Stomach (tissue), 4 donors: ENCODE measurements around the gene PROZ.

ENCODE experiments used
- POLR2A ChIP-seq, 4 donors: fragments of 450-650 bp; IDR thresholded peaks; one replicate each; pipeline ENCODE4 v1.6.1; 2016; ENCODE audit warnings: antibody characterized with exemption in 4 of 4, control low read depth in 2 of 4, mild to moderate bottlenecking in 1 of 4, moderate library complexity in 1 of 4
- POLR2AphosphoS5 ChIP-seq, 3 donors: sonication (generic); formaldehyde crosslinking; IDR thresholded peaks; one replicate each; pipeline ENCODE4 v1.6.1; 2016; ENCODE audit warnings: antibody characterized with exemption in 3 of 3
- TF ChIP-seq, protein P1 (sequence below), 7 experiments: fragments of 450-650 bp in 4 of 7; fragments of 200-600 bp in 3 of 7; sonication (generic) in 3 of 7; IDR thresholded peaks; one replicate each; pipeline ENCODE4 v1.5.1; 2016 to 2019; ENCODE audit warnings: antibody characterized with exemption in 7 of 7, control low read depth in 2 of 7, mild to moderate bottlenecking in 1 of 7

DNA sequence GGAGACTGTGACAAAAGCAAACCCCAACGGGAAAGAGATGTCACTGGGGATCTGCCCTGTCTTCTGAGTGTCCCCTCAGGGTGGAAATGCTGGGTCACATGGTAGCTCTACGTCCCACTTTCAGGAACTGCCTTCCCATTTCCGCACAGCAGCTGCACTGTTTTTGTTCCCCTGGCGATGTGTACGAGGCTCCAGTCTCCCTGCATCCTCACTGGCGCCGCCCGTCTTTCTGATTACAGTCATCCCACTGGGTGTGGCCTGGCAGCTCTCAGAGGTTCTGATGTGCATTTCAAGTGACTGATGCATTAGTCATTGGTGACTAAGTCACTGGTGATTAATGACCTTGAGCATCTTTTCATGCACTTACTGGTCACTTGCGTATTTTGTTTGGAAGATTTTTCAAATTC lies 28.8 kb downstream of the PROZ start:
- TF ChIP-seq, protein P1, sequence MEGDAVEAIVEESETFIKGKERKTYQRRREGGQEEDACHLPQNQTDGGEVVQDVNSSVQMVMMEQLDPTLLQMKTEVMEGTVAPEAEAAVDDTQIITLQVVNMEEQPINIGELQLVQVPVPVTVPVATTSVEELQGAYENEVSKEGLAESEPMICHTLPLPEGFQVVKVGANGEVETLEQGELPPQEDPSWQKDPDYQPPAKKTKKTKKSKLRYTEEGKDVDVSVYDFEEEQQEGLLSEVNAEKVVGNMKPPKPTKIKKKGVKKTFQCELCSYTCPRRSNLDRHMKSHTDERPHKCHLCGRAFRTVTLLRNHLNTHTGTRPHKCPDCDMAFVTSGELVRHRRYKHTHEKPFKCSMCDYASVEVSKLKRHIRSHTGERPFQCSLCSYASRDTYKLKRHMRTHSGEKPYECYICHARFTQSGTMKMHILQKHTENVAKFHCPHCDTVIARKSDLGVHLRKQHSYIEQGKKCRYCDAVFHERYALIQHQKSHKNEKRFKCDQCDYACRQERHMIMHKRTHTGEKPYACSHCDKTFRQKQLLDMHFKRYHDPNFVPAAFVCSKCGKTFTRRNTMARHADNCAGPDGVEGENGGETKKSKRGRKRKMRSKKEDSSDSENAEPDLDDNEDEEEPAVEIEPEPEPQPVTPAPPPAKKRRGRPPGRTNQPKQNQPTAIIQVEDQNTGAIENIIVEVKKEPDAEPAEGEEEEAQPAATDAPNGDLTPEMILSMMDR (IDR thresholded peaks at IDR 0.05): no peak
- TF ChIP-seq POLR2A (IDR thresholded peaks at IDR 0.05) (no peak), POLR2AphosphoS5 (IDR thresholded peaks at IDR 0.05) (peak in 2 of 3 donors; percentile 29 to 82)
